ENCODE measurements around the gene BACE1-AS.

The BACE1-AS gene

DNA sequence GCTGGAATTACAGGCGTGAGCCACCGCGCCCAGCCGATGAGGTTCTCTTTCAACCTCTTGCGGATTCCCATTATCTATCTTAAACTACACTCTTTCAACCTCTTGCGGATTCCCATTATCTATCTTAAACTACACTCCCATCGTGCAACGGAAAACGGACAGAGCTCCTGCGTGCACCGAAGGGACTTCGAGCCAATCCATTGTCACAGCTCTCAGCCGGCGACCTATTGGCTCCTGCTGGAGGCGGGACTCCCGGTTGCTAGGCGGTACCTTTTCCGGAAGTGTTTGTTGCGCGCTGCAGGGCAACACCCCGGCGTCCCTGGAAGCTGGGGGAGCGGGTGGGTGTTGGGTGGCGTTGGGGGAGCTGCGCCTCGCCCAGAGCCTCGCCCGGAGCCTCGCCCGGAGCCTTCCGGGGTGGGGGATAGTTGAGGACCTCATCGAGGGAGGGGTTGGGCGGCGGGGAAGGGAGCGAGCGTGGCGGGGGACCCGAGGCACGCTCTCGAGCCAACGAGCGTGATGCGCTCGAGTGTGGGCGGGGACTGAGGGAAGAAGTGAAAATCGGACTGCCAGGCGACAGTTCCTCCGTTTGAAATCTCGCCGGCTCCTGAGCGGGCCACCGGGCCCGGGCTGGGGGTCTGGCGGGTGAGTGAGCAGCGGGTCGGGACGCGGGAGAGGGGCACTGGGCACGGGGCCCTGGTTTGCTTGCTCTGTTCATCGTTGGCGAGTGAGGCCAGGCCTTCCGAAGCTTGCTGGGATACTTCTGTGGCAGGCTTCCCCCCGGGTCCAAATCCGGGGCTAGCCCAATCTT is 36.6 kb downstream of the BACE1-AS start, which contains the start of gene CEP164:
CEP164 (plus strand) TSS at position 288 of the 808 bp plus-strand sequence. CDS start 10,733 bp downstream, outside the sequence.
- DNase-seq: peak; percentile 96

DNA sequence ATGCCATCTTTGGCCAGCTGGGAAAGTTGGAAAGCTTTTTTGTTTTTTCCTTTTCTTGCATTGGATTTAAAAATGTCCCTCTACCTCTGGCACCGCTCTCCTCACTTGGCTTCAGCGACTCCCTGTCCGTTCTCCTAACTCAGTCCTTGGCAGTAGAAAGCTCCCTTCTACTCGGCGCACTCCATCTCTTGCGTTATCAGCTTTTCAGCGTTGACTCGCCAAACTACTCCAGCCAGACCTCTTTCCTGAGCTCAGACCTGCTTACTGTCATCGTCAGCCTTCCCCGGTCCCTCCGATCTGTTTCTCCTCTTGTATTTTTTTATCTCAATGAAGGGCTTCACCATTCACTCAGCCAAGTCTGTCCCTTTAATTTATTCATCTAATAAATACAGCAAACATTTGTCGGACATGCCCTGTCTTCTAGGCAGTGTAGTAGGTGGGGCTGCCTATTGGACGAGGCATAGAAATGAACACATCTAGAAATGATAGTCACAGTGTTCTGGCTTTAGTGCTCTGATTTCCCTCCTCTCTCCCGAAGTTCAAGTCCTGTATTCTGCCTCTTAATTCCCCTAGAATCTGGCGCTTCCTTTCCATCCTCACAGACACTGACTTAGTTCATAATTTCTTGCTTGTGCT is 37.3 kb downstream of the BACE1-AS start:
- DNase-seq: no peak

DNA sequence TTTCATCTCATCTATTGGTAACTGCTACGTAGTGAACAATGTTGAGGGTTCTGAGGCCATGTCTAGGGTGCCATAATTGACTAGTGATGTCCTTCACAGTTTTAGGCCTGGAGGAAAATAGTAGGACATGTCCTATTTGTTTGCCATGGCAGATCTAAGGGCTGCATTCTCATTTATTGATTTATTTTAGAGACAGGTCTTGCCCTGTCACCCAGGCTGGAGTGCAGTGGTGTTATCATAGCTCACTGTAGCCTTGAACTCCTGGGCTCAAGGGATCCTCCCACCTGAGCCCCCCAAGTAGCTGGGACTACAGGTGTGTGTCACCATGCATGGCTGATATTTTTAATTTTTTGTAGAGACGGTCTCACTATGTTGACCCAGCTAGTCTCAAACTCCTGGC is 41.7 kb downstream of the BACE1-AS start:
- no peak for DNase-seq

DNA sequence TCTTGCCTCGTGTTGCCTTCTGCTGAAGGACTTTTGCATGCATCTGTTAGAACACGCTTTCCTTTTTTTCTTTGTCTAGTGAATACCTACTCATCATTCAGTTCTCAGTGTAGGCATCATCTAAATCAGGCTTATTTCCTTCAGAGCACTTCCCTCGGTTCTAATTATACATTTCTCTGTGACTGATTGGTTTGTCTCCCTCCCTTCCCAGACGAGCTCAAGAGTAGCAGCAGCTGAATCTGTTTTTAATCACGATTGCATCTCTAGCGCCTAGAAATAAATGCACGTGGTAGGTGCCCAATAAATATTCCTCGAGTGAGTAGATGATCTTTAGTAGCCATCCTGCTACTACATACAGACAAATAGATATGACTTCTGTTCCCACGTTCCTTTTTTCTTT is 42.8 kb downstream of the BACE1-AS start:
- DNase-seq: no peak

DNA sequence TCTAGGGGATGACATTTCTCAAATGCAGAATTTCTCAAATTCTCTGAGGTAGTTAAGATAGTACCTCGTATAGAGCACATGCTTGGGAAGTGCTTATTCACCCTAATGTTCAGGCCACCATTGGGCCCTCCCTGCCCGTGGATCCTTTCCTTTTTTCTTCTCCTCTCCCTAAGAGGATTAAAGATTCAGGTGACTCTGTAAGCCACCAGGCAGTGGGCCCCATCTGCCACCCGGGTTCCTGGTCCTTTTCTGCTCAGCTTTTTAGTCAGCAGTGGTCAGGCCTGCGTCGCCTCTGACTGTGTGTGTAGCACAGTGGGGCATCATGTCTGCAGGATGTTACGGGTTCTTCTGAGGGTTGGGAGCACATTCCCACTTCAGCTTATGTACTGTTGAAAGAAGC is 43.8 kb downstream of the BACE1-AS start:
- no peak for DNase-seq

DNA sequence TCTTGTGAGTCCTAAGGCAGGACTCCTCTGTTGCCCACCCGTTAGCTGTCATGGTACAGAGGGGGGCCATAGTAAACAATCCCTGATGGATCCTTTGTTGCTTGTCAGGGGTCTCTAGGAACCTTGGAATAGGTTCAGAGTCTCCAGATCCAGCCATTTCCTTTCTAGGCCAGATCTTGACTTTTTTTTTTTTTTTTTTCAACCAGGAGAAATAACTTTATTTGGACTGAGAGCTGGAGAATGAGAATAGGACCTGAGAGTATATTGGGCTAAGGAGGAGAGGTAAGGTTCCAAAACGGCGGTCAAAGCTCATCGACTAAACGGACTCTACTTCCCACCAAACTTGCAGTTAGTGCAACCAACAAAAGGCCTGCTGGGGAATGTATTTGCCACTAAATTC is 44.3 kb downstream of the BACE1-AS start:
- DNase-seq: no peak

DNA sequence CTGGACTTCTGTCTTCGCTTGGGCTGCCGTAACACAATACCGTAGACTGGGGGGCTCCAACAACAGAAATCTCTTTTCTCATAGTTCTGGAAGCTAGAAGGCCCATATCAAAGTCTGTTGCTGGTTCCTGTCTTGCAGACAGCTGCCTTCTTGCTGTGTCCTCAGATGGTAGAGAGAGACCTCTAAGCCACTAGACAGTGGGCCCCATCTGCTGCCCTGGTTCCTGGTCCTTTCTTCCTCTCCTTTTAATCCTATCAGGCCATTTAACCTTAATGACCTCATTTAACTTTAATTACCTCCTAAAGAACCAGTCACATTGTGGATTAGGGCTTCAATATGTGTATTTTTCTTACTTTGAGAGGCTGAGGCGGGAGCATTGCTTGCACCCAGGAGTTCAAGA is 45.9 kb downstream of the BACE1-AS start:
- no peak for DNase-seq

All from CD4-positive, alpha-beta T cell treated with Interleukin-21 for 1 hour (primary cell).